ENCODE results near the gene ZNF784.

ZNF784 gene

GRCh38 chr19:55603115-55603514 lies 21.3 kb downstream of the ZNF784 start:
- H3K27me3 Mint-ChIP-seq, result no peaks in the 10 kb centered on the region
- intact Hi-C loops (cut with micrococcal nuclease), result no loop called here
- peaks cover 61% of the 10 kb centered on the region for H3K36me3 Mint-ChIP-seq (ENCODE audit: low read depth)
- peaks cover 70% of the 10 kb centered on the region for H3K4me1 Mint-ChIP-seq (ENCODE audit: low read depth)
- no peak overlapping the region for H3K4me3 Mint-ChIP-seq
- H3K27ac Mint-ChIP-seq, result peak overlapping the region; percentile 91
- no peaks in the 10 kb centered on the region for H3K9me3 Mint-ChIP-seq

- no peaks in the 10 kb centered on the region for H3K27me3 Mint-ChIP-seq
- no peaks in the 10 kb centered on the region for H3K9me3 Mint-ChIP-seq
- peaks cover 68% of the 10 kb centered on the region for H3K4me1 Mint-ChIP-seq (ENCODE audit: low read depth)
- intact Hi-C loops (cut with micrococcal nuclease), result no loop called here
- H3K4me3 Mint-ChIP-seq, result no peak overlapping the region
- H3K36me3 Mint-ChIP-seq (ENCODE audit: low read depth), result peaks cover 61% of the 10 kb centered on the region
- peak overlapping the region; percentile 91 for H3K27ac Mint-ChIP-seq
Observed at GRCh38 chr19:55602104-55603001, 22.0 kb downstream of the ZNF784 start.

DNA sequence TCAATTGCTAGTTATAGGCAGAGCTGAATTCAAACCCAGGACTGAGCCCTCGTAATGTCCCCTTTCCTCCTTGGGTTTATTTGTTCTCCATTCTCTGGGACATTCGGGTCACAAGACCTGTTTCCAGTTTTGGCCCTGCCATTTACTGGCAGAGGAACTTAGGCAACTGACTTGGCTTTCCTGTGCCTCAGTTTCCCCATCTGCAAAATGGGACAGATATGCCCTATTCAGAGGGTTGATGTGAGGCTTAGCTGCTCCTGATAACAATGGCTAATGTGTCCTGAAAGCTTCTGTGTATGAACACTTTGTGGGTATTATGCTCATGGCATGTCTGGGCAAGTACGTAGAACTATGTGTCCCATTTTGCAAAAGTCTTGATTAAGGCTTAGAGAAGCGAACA lies 23.3 kb downstream of the ZNF784 start:
- no peaks in the 10 kb centered on the region for H3K27me3 Mint-ChIP-seq
- peaks cover 55% of the 10 kb centered on the region for H3K4me1 Mint-ChIP-seq (ENCODE audit: low read depth)
- peaks cover 61% of the 10 kb centered on the region for H3K36me3 Mint-ChIP-seq (ENCODE audit: low read depth)
- intact Hi-C loops (cut with micrococcal nuclease), result no loop called here
- peak overlapping the region; percentile 74 for H3K27ac Mint-ChIP-seq
- no peaks in the 10 kb centered on the region for H3K9me3 Mint-ChIP-seq
- H3K4me3 Mint-ChIP-seq, result peak overlapping the region; percentile 72

DNA sequence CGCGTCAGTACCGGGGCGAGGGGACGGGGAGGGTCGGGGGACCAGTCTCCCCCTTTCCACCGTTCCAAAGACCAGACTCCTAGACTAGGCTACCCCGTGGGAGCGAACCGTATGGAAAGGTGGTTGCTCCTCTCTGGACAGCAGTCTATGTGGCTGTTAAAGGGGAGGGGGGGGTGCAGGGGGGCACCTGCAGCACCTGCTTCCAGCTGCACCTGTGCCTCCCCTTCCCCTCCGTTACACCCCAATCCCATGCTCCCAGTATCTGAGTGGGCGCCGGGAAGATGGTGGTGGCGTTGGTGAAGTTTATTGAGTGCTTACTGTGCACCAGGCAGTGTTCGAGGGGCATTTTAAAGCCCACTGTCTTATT lies 23.7 kb downstream of the ZNF784 start:
- Mint-ChIP-seq H3K27me3 (no peaks in the 10 kb centered on the region), H3K36me3 (ENCODE audit: low read depth) (peaks cover 61% of the 10 kb centered on the region), H3K4me1 (ENCODE audit: low read depth) (peaks cover 52% of the 10 kb centered on the region), H3K27ac (peak overlapping the region; percentile 74), H3K9me3 (no peaks in the 10 kb centered on the region), H3K4me3 (peak overlapping the region; percentile 72)
- intact Hi-C loops (cut with micrococcal nuclease), result no loop called here

DNA sequence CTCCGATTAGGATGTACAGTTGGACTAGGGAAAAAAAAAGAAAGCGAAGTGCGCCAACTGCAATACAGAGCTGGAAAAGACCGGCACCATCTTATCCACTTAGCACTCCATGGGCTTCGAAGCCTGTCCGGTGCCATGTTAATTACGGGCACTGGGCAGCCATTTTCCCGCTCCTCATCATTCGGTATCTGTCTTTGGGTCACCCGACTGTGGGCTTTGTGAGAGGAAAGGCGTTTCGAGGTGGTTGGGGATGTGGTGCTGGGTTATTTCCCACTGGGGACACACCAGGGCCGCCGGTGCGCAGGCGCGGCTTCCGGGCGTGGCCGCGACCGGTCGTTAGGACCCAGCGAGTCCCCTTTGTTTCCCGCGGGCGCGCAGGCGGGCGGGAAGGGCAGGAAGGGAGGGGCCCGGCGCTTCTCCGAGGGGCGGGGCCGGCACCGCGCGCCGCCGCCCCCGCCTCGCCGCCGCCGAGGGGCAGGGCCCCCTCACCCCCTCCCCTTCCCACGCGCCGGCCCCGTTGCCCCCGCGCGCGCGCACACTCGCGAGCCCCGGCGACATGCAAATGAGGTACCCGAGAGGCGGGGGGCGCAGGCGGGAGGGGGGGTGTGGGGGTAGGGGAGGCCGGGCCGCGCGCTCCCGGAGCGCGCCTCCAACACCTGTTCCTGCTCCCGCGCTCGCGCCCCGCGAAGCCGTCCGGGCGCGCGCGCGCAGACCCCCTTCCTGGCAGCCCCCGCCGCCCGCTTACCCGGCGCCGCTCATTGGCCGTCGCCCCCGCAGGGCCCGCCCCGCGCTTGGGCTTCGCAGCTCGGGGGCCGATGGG lies 24.3 kb downstream of the ZNF784 start, which contains the start of gene ZNF524:
ZNF524 (plus strand) TSS at position 447 of the 820 bp plus-strand sequence. CDS start 1,825 bp downstream, outside the sequence.
- peaks cover 57% of the 10 kb centered on the region for H3K4me1 Mint-ChIP-seq (ENCODE audit: low read depth)
- H3K27ac Mint-ChIP-seq, result peak within 1 kb of the TSS; percentile 95
- intact Hi-C loops (cut with micrococcal nuclease), result loop anchor here (1.0 to 5.0 kb wide), 5 partner anchors 24 to 123 kb away; partner anchors contain the start of genes U2AF2, ZNF628 and ZNF784
- H3K4me3 Mint-ChIP-seq, result peak within 1 kb of the TSS; percentile 90
- no peaks in the 10 kb centered on the region for H3K27me3 Mint-ChIP-seq
- peaks cover 66% of the 10 kb centered on the region for H3K36me3 Mint-ChIP-seq (ENCODE audit: low read depth)
- no peaks in the 10 kb centered on the region for H3K9me3 Mint-ChIP-seq

DNA sequence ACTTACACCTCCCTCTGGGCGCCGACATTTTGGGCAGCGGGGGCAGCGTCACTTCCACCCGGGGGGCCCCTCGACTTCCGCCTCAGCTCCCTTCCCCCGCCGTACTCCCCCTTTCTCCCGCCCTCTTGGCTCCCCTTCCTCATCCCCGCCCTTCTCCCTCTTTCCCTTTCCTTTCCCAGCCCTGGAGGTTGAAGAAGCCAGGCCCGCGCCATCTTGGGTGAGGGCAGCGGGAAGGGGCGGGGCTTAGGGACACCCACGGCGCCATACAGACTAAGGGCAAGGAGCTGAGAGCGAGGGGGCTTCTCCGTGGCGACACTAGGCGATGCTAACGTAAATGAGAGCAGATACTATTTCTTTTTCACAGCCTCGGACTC lies 24.9 kb downstream of the ZNF784 start, which contains the start of gene FIZ1:
FIZ1 (minus strand) TSS at position 50 of the 374 bp plus-strand sequence. CDS start 1,652 bp downstream, outside the sequence.
- Mint-ChIP-seq H3K4me1 (ENCODE audit: low read depth) (peaks cover 52% of the 10 kb centered on the region), H3K27ac (peak within 1 kb of the TSS; percentile 95), H3K9me3 (no peaks in the 10 kb centered on the region), H3K27me3 (no peaks in the 10 kb centered on the region), H3K4me3 (peak within 1 kb of the TSS; percentile 90), H3K36me3 (ENCODE audit: low read depth) (peaks cover 71% of the 10 kb centered on the region)
- intact Hi-C loops (cut with micrococcal nuclease), result loop anchor here (1.0 to 5.0 kb wide), 5 partner anchors 25 to 123 kb away; partner anchors contain the start of genes U2AF2, ZNF628 and ZNF784

DNA sequence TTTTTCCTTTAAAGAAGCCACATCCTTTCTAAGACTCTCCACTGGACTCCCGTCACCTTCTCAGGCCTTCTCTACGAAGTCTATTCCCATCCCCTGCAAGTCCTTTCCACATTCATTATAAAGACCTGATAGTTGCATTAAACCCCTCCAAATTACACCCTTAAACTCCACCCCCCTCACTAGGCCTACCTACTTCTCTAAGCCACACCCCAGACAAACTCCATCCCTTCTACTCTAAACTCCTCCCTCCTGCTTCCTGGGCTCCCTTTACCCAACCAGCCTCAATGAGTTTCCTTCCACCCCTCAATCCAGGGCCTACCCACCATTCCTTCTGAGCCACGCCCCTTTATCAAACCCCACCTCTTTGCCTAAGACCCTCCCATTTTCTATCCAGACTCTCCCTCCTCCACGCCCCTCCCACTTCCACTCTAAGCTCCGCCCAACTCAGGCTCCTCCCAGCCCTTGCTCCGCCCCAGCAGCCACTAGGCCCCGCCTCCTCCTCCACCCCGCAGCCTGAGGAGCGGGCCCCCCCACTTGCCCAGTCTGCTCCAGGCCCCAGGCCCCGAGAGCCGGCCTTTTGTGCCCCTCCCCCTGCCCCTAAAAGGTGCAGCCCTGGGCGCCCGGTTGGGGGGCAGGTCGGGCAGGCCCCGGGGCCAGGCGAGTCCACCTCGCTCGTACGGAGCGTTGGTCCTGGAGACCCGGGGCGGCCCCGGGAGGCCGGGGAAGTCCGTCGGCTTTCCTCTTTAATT lies 25.5 kb downstream of the ZNF784 start:
- Mint-ChIP-seq H3K9me3 (no peaks in the 10 kb centered on the region), H3K27me3 (no peaks in the 10 kb centered on the region), H3K36me3 (ENCODE audit: low read depth) (peaks cover 70% of the 10 kb centered on the region), H3K4me1 (ENCODE audit: low read depth) (peaks cover 48% of the 10 kb centered on the region), H3K4me3 (peak overlapping the region; percentile 90), H3K27ac (peak overlapping the region; percentile 95)
- intact Hi-C loops (cut with micrococcal nuclease), result loop anchor here (1.0 to 5.0 kb wide), 5 partner anchors 25 to 122 kb away; partner anchors contain the start of genes U2AF2, ZNF628 and ZNF784

GRCh38 chr19:55598034-55598433 lies 26.3 kb downstream of the ZNF784 start:
- intact Hi-C loops (cut with micrococcal nuclease), result loop anchor here (2.0 to 5.0 kb wide), 4 partner anchors 39 to 121 kb away; partner anchors contain the start of genes U2AF2 and ZNF628
- peaks cover 70% of the 10 kb centered on the region for H3K36me3 Mint-ChIP-seq (ENCODE audit: low read depth)
- H3K9me3 Mint-ChIP-seq, result no peaks in the 10 kb centered on the region
- H3K27ac Mint-ChIP-seq, result no peak overlapping the region
- H3K27me3 Mint-ChIP-seq, result no peaks in the 10 kb centered on the region
- peaks cover 39% of the 10 kb centered on the region for H3K4me1 Mint-ChIP-seq (ENCODE audit: low read depth)
- no peak overlapping the region for H3K4me3 Mint-ChIP-seq

- intact Hi-C loops (cut with micrococcal nuclease), result loop anchor here (5.0 kb wide), 2 partner anchors 40 to 80 kb away; no protein-coding TSS in a partner anchor
- H3K36me3 Mint-ChIP-seq (ENCODE audit: low read depth), result peaks cover 69% of the 10 kb centered on the region
- no peak overlapping the region for H3K27ac Mint-ChIP-seq
Observed at GRCh38 chr19:55597501-55597921, 26.9 kb downstream of the ZNF784 start.

GRCh38 chr19:55596304-55596703 lies 28.1 kb downstream of the ZNF784 start:
- H3K27ac Mint-ChIP-seq, result no peak overlapping the region
- H3K9me3 Mint-ChIP-seq, result no peaks in the 10 kb centered on the region
- intact Hi-C loops (cut with micrococcal nuclease), result loop anchor here (5.0 kb wide), 2 partner anchors 41 to 79 kb away; no protein-coding TSS in a partner anchor
- H3K4me3 Mint-ChIP-seq, result no peak overlapping the region
- H3K36me3 Mint-ChIP-seq (ENCODE audit: low read depth), result peaks cover 70% of the 10 kb centered on the region
- peaks cover 27% of the 10 kb centered on the region for H3K4me1 Mint-ChIP-seq (ENCODE audit: low read depth)
- H3K27me3 Mint-ChIP-seq, result no peaks in the 10 kb centered on the region

More at GRCh38 chr19:55597501-55597921, 26.9 kb downstream of the ZNF784 start:
- Mint-ChIP-seq H3K4me3 (no peak overlapping the region), H3K4me1 (ENCODE audit: low read depth) (peaks cover 34% of the 10 kb centered on the region), H3K9me3 (no peaks in the 10 kb centered on the region), H3K27me3 (no peaks in the 10 kb centered on the region)

- Mint-ChIP-seq H3K36me3 (ENCODE audit: low read depth) (peaks cover 68% of the 10 kb centered on the region), H3K27me3 (peaks cover 2% of the 10 kb centered on the region), H3K9me3 (no peaks in the 10 kb centered on the region), H3K4me1 (ENCODE audit: low read depth) (peaks cover 25% of the 10 kb centered on the region), H3K4me3 (no peak overlapping the region), H3K27ac (no peak overlapping the region)
- intact Hi-C loops (cut with micrococcal nuclease), result loop anchor here (5.0 kb wide), 2 partner anchors 42 to 78 kb away; no protein-coding TSS in a partner anchor
Observed at GRCh38 chr19:55594996-55595545, 29.3 kb downstream of the ZNF784 start.

DNA sequence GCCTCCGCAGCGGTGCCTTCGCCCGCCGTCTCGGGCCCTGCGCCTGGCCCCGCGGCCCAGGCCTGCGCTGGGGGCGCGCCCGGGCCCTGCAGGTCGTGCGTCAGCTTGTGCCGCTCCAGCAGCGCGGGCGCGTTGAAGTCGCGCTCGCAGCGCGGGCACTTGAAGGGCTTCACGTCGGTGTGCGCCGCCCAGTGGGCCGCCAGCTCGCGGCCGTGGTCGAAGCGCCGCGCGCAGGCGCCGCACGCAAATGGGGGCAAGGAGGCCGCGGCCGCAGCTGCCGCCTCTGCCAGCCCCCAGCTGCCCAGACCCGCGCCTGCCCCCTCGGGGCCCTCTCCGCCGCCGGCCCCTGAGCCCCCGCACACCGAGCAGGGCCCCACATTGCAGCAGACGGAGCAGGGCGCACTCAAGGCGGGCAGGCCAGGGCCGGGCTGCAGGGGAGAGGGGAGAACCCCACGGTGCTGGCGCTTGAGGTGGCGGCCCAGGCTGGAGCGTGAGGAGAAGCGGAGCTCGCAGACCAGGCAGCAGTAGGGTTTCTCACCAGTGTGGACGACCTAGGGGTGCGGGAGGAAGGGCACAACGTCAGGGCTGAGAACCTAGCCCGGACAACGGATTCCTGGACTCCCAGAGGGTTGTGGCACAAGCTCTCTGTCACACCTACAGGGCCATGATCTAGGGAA lies 31.1 kb downstream of the ZNF784 start:
- H3K27ac Mint-ChIP-seq, result no peak overlapping the region
- H3K4me3 Mint-ChIP-seq, result no peak overlapping the region
- H3K27me3 Mint-ChIP-seq, result peaks cover 4% of the 10 kb centered on the region
- intact Hi-C loops (cut with micrococcal nuclease), result no loop called here
- H3K9me3 Mint-ChIP-seq, result no peaks in the 10 kb centered on the region
- H3K36me3 Mint-ChIP-seq (ENCODE audit: low read depth), result peaks cover 61% of the 10 kb centered on the region
- peaks cover 18% of the 10 kb centered on the region for H3K4me1 Mint-ChIP-seq (ENCODE audit: low read depth)

Data from dendritic cell treated with granulocyte-macrophage colony-stimulating factor and Interleukin-4, amounts not matched to agents 40 ng/mL and 50 ng/mL, for 4 days (primary cell).